ENCODE data around the gene FEN1. TPM values are rescaled to one million over a fixed set of nuclear protein-coding genes. Genes with fewer than 3 reads are reported as not detected.
A peak's percentile ranks its signal among the peaks of the same experiment; 100 is the strongest.

The FEN1 gene
- total and polyA plus RNA-seq, 2 of the 13 experiments (the other 11 are each of a cell fraction or from before 2014, with no cell fraction given) = 12.4 to 102 TPM

GRCh38 chr11:61816736-61817455 lies 24.2 kb downstream of the FEN1 start, which contains the start of gene FADS1 (continued):
- TF ChIP-seq ZNF280B (CRISPR knock-in tag; IDR thresholded peaks at IDR 0.05; ENCODE audit: borderline replicate concordance) = no peak; the same call in 1 of the 2 replicates
- TF ChIP-seq JUND (CRISPR knock-in tag; IDR thresholded peaks at IDR 0.05) = peak; percentile 58; the same call in 1 of the 2 replicates
- no peak for TF ChIP-seq FOSL1 (CRISPR knock-in tag; IDR thresholded peaks at IDR 0.05; ENCODE audit: borderline replicate concordance)
- peak; percentile 83 for TF ChIP-seq ZNF143 (CRISPR knock-in tag; IDR thresholded peaks at IDR 0.05)
- peak; percentile 89 for TF ChIP-seq PTBP1 (IDR thresholded peaks at IDR 0.05; ENCODE audit: low read depth, low read length, poor library complexity, severe bottlenecking)
- no peak for TF ChIP-seq TRIM22 (IDR thresholded peaks at IDR 0.05)
- TF ChIP-seq SRY (CRISPR knock-in tag; IDR thresholded peaks at IDR 0.05) = peak; percentile 81; the same call in 1 of the 2 replicates
- peak; percentile 95 to 98 for TF ChIP-seq HMGXB4 (CRISPR knock-in tag; IDR thresholded peaks at IDR 0.05; ENCODE audit: borderline replicate concordance in 1 of 2, low read depth in 1 of 2)
- peak; percentile 70 for TF ChIP-seq NR2C2 (CRISPR knock-in tag; IDR thresholded peaks at IDR 0.05; ENCODE audit: borderline replicate concordance)
- no peak for TF ChIP-seq ISX (CRISPR knock-in tag; conservative IDR thresholded peaks at IDR 0.05)
- peak; percentile 81; the same call in 1 of the 2 replicates for TF ChIP-seq SMAD3 (CRISPR knock-in tag; IDR thresholded peaks at IDR 0.05)
- peak; percentile 92 for TF ChIP-seq KMT2A (CRISPR knock-in tag; IDR thresholded peaks at IDR 0.05)
- TF ChIP-seq FOXC1 (CRISPR knock-in tag; IDR thresholded peaks at IDR 0.05; ENCODE audit: borderline replicate concordance) = peak; percentile 86; the same call in 1 of the 2 replicates
- TF ChIP-seq CEBPB (IDR thresholded peaks at IDR 0.05; ENCODE audit: borderline replicate concordance, low read depth, low read length) = peak; percentile 97
- TF ChIP-seq NR2F2 (IDR thresholded peaks at IDR 0.05; ENCODE audit: borderline replicate concordance, low read depth) = no peak
- no peak for TF ChIP-seq HNF1A (IDR thresholded peaks at IDR 0.05; ENCODE audit: low read depth)
- TF ChIP-seq HNF1A (CRISPR knock-in tag; IDR thresholded peaks at IDR 0.05; ENCODE audit: borderline replicate concordance) = peak; percentile 75; the same call in 1 of the 2 replicates
- TF ChIP-seq TRAFD1 (CRISPR knock-in tag; IDR thresholded peaks at IDR 0.05; ENCODE audit: borderline replicate concordance) = no peak
